K562 (cell line): Measurements from ENCODE around the gene PGLYRP1.

Experiments used
- BACH1 ChIP-seq: fragments of 200-800 bp; sonication (Bioruptor generic); IDR thresholded peaks from 2 replicates; pipeline ENCODE4 v1.6.1; 2016; ENCODE audit warnings: missing genetic modification characterization, missing compliant biosample characterization
- E2F6 ChIP-seq, 2 experiments: IDR thresholded peaks; 2 replicates each; pipeline ENCODE4 v1.6.1; 2011; ENCODE audit warnings: borderline replicate concordance in 1 of 2, control low read depth in 1 of 2, low read depth in 1 of 2, low read length in 1 of 2, mild to moderate bottlenecking in 1 of 2, mixed read lengths in 1 of 2, moderate library complexity in 1 of 2; ENCODE audit not compliant: insufficient read depth in 1 of 2, insufficient read length in 1 of 2, poor library complexity in 1 of 2, severe bottlenecking in 1 of 2; ENCODE audit errors: extremely low read depth in 1 of 2
- E2F8 ChIP-seq: fragments of 450-650 bp; IDR thresholded peaks from 2 replicates; pipeline ENCODE4 v1.7.1; 2018; ENCODE audit warnings: mild to moderate bottlenecking, low read depth; ENCODE audit not compliant: partially characterized antibody
- HDAC6 ChIP-seq: IDR thresholded peaks from 2 replicates; pipeline ENCODE4 v1.6.1; 2012; ENCODE audit warnings: low read depth, mild to moderate bottlenecking, control low read depth, inconsistent platforms, low read length, moderate library complexity
- MAFK ChIP-seq: IDR thresholded peaks from 2 replicates; pipeline ENCODE4 v1.6.1; 2011; ENCODE audit warnings: low read length, improper control_type of control experiment
- MECOM ChIP-seq: fragments of 250-450 bp; sonication (Bioruptor Pico); IDR thresholded peaks from 2 replicates; pipeline ENCODE4 v1.8.0; 2022; ENCODE audit warnings: inconsistent platforms
- NFIC ChIP-seq: fragments of 450-650 bp; IDR thresholded peaks from 2 replicates; pipeline ENCODE4 v1.6.1; 2017; ENCODE audit warnings: mild to moderate bottlenecking, inconsistent platforms
- ZBTB26 ChIP-seq: fragments of 450-650 bp; formaldehyde crosslinking; IDR thresholded peaks from 2 replicates; pipeline ENCODE4 v1.4.0; 2022; ENCODE audit warnings: missing genetic modification characterization
- ZNF175 ChIP-seq: fragments of 200-800 bp; sonication (Bioruptor generic); IDR thresholded peaks from 2 replicates; pipeline ENCODE4 v1.6.1; 2016; ENCODE audit warnings: low read depth, mild to moderate bottlenecking, missing genetic modification characterization, missing compliant biosample characterization
- ZNF224 ChIP-seq: sonication (generic); formaldehyde crosslinking; IDR thresholded peaks from 2 replicates; pipeline ENCODE4 v1.8.0; 2022; ENCODE audit warnings: mild to moderate bottlenecking, missing genetic modification reagents
- ZNF830 ChIP-seq: fragments of 250-450 bp; sonication (Bioruptor Pico); IDR thresholded peaks from 2 replicates; pipeline ENCODE4 v1.5.0; 2021; ENCODE audit warnings: mild to moderate bottlenecking

DNA sequence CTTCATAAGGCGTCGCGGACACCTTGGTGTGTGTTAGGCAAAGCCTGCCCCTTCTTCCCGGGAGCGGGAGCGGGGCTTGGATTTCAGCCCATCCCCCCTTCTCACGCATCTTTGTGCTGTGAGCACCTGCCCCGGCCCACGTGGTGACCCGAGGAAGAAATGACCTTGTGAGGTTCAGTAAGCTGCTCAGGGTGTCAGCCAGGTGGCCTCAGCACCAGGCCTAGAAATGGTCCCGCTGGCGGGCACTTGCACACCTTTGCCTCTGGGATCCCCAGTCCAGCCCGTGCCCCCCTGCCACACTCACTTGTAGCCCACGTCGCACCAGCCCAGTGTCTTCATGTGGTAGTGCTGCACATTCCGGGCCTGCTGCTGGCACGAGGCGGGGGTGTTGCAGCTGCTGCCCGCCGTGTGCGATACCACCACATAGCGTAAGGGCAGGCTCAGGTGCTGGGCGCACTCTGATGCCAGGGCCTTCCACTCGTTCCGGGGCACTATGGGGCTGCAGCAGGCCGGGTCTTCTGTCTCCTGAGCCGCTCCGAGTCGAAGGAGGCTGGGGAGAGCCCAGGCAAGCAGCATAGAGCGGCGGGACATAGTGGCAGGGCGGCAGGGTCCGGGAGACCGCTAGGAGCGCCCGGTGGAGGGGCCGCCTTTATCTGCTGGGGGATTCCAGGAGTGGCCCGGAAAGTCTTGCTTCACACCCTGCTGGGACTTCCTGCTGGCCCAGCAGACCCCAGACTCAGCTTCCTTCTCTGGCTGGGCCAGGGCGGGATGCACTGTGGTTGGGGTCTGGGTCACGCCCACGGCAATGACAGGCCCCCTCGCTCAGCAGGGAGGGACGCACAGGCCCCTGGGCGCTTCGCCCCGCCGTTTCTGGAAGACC is at the start of gene PGLYRP1:
- TF ChIP-seq MECOM (CRISPR knock-in tag) = no peak
- no peak for TF ChIP-seq ZNF830 (CRISPR knock-in tag)
- no peak for TF ChIP-seq ZBTB26 (CRISPR knock-in tag)
- TF ChIP-seq HDAC6 = no peak
- TF ChIP-seq E2F6 (IDR thresholded peaks at IDR 0.05; ENCODE audit: borderline replicate concordance in 1 of 2, extremely low read depth in 1 of 2, insufficient read depth in 1 of 2, insufficient read length in 1 of 2, low read depth in 1 of 2, low read length in 1 of 2, poor library complexity in 1 of 2, severe bottlenecking in 1 of 2) = no peak
- TF ChIP-seq ZNF224 (CRISPR knock-in tag) = no peak
- TF ChIP-seq E2F8 = no peak
- TF ChIP-seq ZNF175 (CRISPR knock-in tag) = no peak
- no peak for TF ChIP-seq BACH1 (tag)
- no peak for TF ChIP-seq MAFK
- no peak for TF ChIP-seq NFIC
